Endothelial cell of umbilical vein (primary cell): Measurements from ENCODE around the gene NLRP11. TPM values are rescaled to one million over a fixed set of nuclear protein-coding genes. Genes with fewer than 3 reads are reported as not detected.
"Not testable (repeated sequence)": the region's sequence is repeated elsewhere in the genome, so short reads cannot be mapped to it uniquely, and the experiment has no call there.

Source experiments
- BruUV-seq: library from RNA; stranded (reverse); fragments of 400-500 nt; replicated peaks from 2 replicates; lab custom pipeline; 2021; lab: Mats Ljungman, UMichigan
- CTCF ChIA-PET: fragments of 300-600, 350-600 bp; sonication (Branson Sonifier 250); formaldehyde crosslinking; loops from one replicate; lab custom pipeline; 2021; ENCODE audit warnings: antibody characterized with exemption, inconsistent platforms; lab: Charles Lee
- POLR2A ChIA-PET: fragments of 300-600, 350-600 bp; sonication (Branson Sonifier 250); formaldehyde crosslinking; loops from one replicate; lab custom pipeline; 2021; ENCODE audit warnings: antibody characterized with exemption, inconsistent platforms; lab: Charles Lee
- DNase-seq: peaks from one replicate; pipeline ENCODE4 v3.0.0-alpha.2; 2011; ENCODE audit warnings: low read depth, low spot score
- FAIRE-seq: peaks from 2 replicates; lab custom pipeline; 2011; peaks lifted over from hg19 to GRCh38; lab: Jason Lieb, UNC
- H2AFZ ChIP-seq: 2 replicates; pipeline ENCODE4 v1.6.0; 2012; ENCODE audit warnings: low read depth, low read length, control low read depth, inconsistent platforms
- H3K27ac ChIP-seq: 2 replicates; pipeline ENCODE4 v1.5.1; 2011; ENCODE audit warnings: low read depth, mild to moderate bottlenecking, control low read depth, low read length, moderate library complexity; ENCODE audit not compliant: insufficient read depth
- H3K27me3 ChIP-seq, 2 experiments: 2 replicates each; pipeline versions ENCODE4 v1.6.0 to v1.6.1; 2011; ENCODE audit warnings: low read length in 2 of 2, mixed read lengths in 1 of 2; ENCODE audit not compliant: control insufficient read depth in 2 of 2, insufficient read depth in 2 of 2
- H3K36me3 ChIP-seq, 2 experiments: 2 replicates in 1 of 2; 3 replicates in 1 of 2; pipeline ENCODE4 v1.5.1; 2011; ENCODE audit warnings: low read length in 2 of 2, mild to moderate bottlenecking in 1 of 2, moderate library complexity in 1 of 2; ENCODE audit not compliant: control insufficient read depth in 2 of 2, insufficient read depth in 2 of 2; ENCODE audit errors: extremely low read depth in 1 of 2
- H3K4me1 ChIP-seq: 3 replicates; pipeline ENCODE4 v1.5.1; 2011; ENCODE audit warnings: mild to moderate bottlenecking, low read length; ENCODE audit not compliant: control insufficient read depth, insufficient read depth; ENCODE audit errors: extremely low read depth
- H3K4me2 ChIP-seq: 2 replicates; pipeline ENCODE4 v1.6.1; 2011; ENCODE audit warnings: low read length, control low read depth, mixed read lengths; ENCODE audit not compliant: insufficient read depth
- H3K4me3 ChIP-seq, 3 experiments: fragments of 200-600 bp in 1 of 3; sonication (generic), shearing (Covaris generic) in 1 of 3; replicated peaks in 1 of 3; 2 replicates each; pipeline ENCODE4 v1.5.1; 2011 to 2016; ENCODE audit warnings: control low read depth in 3 of 3, low read length in 3 of 3, mild to moderate bottlenecking in 2 of 3, inconsistent platforms in 1 of 3, low read depth in 1 of 3, moderate library complexity in 1 of 3; ENCODE audit not compliant: insufficient read depth in 1 of 3
- H3K79me2 ChIP-seq: 2 replicates; pipeline ENCODE4 v1.6.0; 2012; ENCODE audit warnings: low read length, inconsistent platforms; ENCODE audit not compliant: control insufficient read depth, insufficient read depth
- H3K9ac ChIP-seq: replicated peaks from 2 replicates; pipeline ENCODE3; 2011; ENCODE audit warnings: low read length, control low read depth; ENCODE audit not compliant: insufficient read depth; ENCODE audit errors: extremely low read depth
- H3K9me1 ChIP-seq: replicated peaks from 3 replicates; pipeline ENCODE4 v1.6.0; 2011; ENCODE audit warnings: mild to moderate bottlenecking, low read length; ENCODE audit not compliant: control insufficient read depth, insufficient read depth; ENCODE audit errors: extremely low read depth
- H3K9me3 ChIP-seq: replicated peaks from 2 replicates; pipeline ENCODE4 v1.5.1; 2012; ENCODE audit warnings: low read length, inconsistent platforms; ENCODE audit not compliant: control insufficient read depth, insufficient read depth
- H4K20me1 ChIP-seq: replicated peaks from 2 replicates; pipeline ENCODE3; 2011; ENCODE audit warnings: mild to moderate bottlenecking, low read length; ENCODE audit not compliant: control insufficient read depth, insufficient read depth; ENCODE audit errors: extremely low read depth
- CTCF ChIP-seq, 2 donors: IDR thresholded peaks; 1 replicate in 1 of 2; 2 replicates in 1 of 2; pipeline ENCODE4 v1.5.1; 2011; ENCODE audit warnings: low read length in 2 of 2, mild to moderate bottlenecking in 2 of 2, moderate library complexity in 2 of 2, control low read depth in 1 of 2, inconsistent platforms in 1 of 2, low read depth in 1 of 2; ENCODE audit not compliant: insufficient read depth in 1 of 2; ENCODE audit errors: extremely low read depth in 1 of 2
- MAX ChIP-seq: IDR thresholded peaks from 2 replicates; pipeline ENCODE4 v1.6.1; 2011; ENCODE audit not compliant: insufficient read depth, insufficient read length
- POLR2AphosphoS5 ChIP-seq: IDR thresholded peaks from 2 replicates; pipeline ENCODE4 v1.6.1; 2012; ENCODE audit warnings: low read depth, mild to moderate bottlenecking, control low read depth, low read length, moderate library complexity; ENCODE audit not compliant: insufficient read depth
- dilution Hi-C: fragments of 300-500 bp; cut with MboI; formaldehyde crosslinking; loops from one replicate; pipeline ENCODE4 v1.15.0; 2019; ENCODE audit warnings: low sequenced_read_pairs; ENCODE audit not compliant: extremely low pct_ligation_motif_present
- intact Hi-C: fragments of 100-400 bp; cut with micrococcal nuclease; formaldehyde crosslinking; loops from one replicate; pipeline ENCODE4 v1.10.0; 2022
- polyA plus RNA-seq, 4 experiments: library from polyadenylated mRNA; depleted of rRNA in 3 of 4; stranded (reverse) in 3 of 4; unstranded in 1 of 4; fragments of >200 nt; gene quantifications; 2 replicates each; pipeline versions ENCODE4 v1.2.1 to v1.2.3, GENCODE V29; 2011 to 2012; ENCODE audit warnings: missing spikeins in 1 of 4
- total RNA-seq: library from RNA; stranded (reverse); gene quantifications from 2 replicates; pipeline ENCODE4 v1.2.3, GENCODE V29; 2021

Gene NLRP11
- total and polyA plus RNA-seq, 2 donors (not counting 3 experiments of a cell fraction or from before 2014, with no cell fraction given) = not detected

GRCh38 chr19:55777528-55777927 is 54.3 kb downstream of the NLRP11 start:
- intact Hi-C loops (no loop called here), dilution Hi-C loops (no loop called here)
- ChIA-PET POLR2A (no interaction called here), CTCF (no interaction called here)
- Histone ChIP-seq H3K9me1 (no peaks in the 10 kb centered on the region), H3K79me2 (no peaks in the 10 kb centered on the region), H3K9me3 (peaks cover 1% of the 10 kb centered on the region), H3K4me1 (no peaks in the 10 kb centered on the region), H3K4me2 (no peak overlapping the region), H3K36me3 (no peaks in the 10 kb centered on the region), H4K20me1 (no peaks in the 10 kb centered on the region), H3K27ac (no peak overlapping the region), H3K27me3 (no peaks in the 10 kb centered on the region), H2AFZ (no peak overlapping the region), H3K9ac (no peak overlapping the region), H3K4me3 (no peak overlapping the region)
- BruUV-seq = no TSS peak
- TF ChIP-seq MAX (no peak), CTCF (IDR thresholded peaks at IDR 0.05; ENCODE audit: extremely low read depth in 1 of 2, insufficient read depth in 1 of 2, low read depth in 1 of 2, low read length in 2 of 2) (no peak), POLR2AphosphoS5 (no peak)
- FAIRE-seq (no peak), DNase-seq (no peak)

GRCh38 chr19:55769632-55770031 is 62.2 kb downstream of the NLRP11 start:
- H3K27ac ChIP-seq, H3K36me3 ChIP-seq, CTCF ChIA-PET, H3K9ac ChIP-seq, dilution Hi-C loops, POLR2A ChIA-PET, H3K4me3 ChIP-seq, H2AFZ ChIP-seq, H3K79me2 ChIP-seq, H4K20me1 ChIP-seq, H3K4me1 ChIP-seq, DNase-seq, H3K27me3 ChIP-seq, intact Hi-C loops, H3K9me1 ChIP-seq, H3K4me2 ChIP-seq, H3K9me3 ChIP-seq, BruUV-seq: not testable (repeated sequence)
- peak; percentile 72 for FAIRE-seq

GRCh38 chr19:55768818-55769217 is 63.0 kb downstream of the NLRP11 start, which contains the start of gene RFPL4AL1:
RFPL4AL1 (plus strand) TSS chr19:55769118; CDS start chr19:55771805, 2,687 bp downstream.
- BruUV-seq, CTCF ChIA-PET, H3K27me3 ChIP-seq: not testable (repeated sequence)

More at GRCh38 chr19:55768818-55769217, 63.0 kb downstream of the NLRP11 start, which contains the start of gene RFPL4AL1:
- H3K4me3 ChIP-seq, H3K4me2 ChIP-seq, H3K9me1 ChIP-seq, dilution Hi-C loops, H4K20me1 ChIP-seq, H2AFZ ChIP-seq, DNase-seq, H3K4me1 ChIP-seq, FAIRE-seq, H3K79me2 ChIP-seq, H3K9me3 ChIP-seq, POLR2A ChIA-PET, H3K36me3 ChIP-seq, intact Hi-C loops, H3K9ac ChIP-seq, H3K27ac ChIP-seq: not testable (repeated sequence)
